ENCODE data around the gene CRYBG3. TPM values are rescaled to one million over a fixed set of nuclear protein-coding genes. Genes with fewer than 3 reads are reported as not detected.

The CRYBG3 gene
- total RNA-seq, 2 donors from 2014 or later, result 15.7 to 22.2 TPM

GRCh38 chr3:97960993-97961766 is 139.4 kb downstream of the CRYBG3 start:
- Histone ChIP-seq H3K4me1 (no peaks in the 10 kb centered on the region), H3K9ac (ENCODE audit: low read depth in 2 of 2, low read length in 2 of 2) (no peak overlapping the region), H3K27ac (no peak overlapping the region), H3K9me3 (no peaks in the 10 kb centered on the region), H3K27me3 (no peaks in the 10 kb centered on the region), H3K36me3 (no peaks in the 10 kb centered on the region), H3K4me3 (no peak overlapping the region)
- TF ChIP-seq, protein P1, sequence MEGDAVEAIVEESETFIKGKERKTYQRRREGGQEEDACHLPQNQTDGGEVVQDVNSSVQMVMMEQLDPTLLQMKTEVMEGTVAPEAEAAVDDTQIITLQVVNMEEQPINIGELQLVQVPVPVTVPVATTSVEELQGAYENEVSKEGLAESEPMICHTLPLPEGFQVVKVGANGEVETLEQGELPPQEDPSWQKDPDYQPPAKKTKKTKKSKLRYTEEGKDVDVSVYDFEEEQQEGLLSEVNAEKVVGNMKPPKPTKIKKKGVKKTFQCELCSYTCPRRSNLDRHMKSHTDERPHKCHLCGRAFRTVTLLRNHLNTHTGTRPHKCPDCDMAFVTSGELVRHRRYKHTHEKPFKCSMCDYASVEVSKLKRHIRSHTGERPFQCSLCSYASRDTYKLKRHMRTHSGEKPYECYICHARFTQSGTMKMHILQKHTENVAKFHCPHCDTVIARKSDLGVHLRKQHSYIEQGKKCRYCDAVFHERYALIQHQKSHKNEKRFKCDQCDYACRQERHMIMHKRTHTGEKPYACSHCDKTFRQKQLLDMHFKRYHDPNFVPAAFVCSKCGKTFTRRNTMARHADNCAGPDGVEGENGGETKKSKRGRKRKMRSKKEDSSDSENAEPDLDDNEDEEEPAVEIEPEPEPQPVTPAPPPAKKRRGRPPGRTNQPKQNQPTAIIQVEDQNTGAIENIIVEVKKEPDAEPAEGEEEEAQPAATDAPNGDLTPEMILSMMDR (IDR thresholded peaks at IDR 0.05), result no peak
- intact Hi-C loops (cut with DNase I), result no loop called here
- no peak for DNase-seq

DNA sequence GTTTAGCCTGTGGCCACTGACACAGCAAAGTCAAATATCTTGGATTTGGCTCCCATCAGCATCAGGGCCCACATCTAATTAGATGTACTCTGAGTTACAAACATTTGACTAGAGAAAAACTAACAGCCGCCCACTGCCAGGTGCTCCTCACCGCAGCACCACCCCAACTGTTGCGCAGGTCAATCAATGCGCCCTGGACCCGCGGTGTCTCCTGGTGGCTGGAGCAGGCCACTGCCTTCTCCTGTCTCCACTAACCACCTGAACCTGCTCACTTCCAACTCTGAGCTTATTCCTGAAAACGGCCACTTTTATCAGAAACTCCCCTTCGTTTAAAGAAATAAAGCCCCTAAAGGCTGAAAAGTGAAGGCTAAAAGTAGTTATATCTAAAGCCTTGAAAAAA is 146.2 kb downstream of the CRYBG3 start:
- no peaks in the 10 kb centered on the region for H3K36me3 ChIP-seq
- H3K9me3 ChIP-seq, result no peaks in the 10 kb centered on the region
- intact Hi-C loops (cut with DNase I), result no loop called here
- TF ChIP-seq, protein P1 (IDR thresholded peaks at IDR 0.05), result no peak
- no peaks in the 10 kb centered on the region for H3K27me3 ChIP-seq
- H3K27ac ChIP-seq, result no peak overlapping the region
- no peak for DNase-seq
- H3K9ac ChIP-seq (ENCODE audit: low read depth in 2 of 2, low read length in 2 of 2), result no peak overlapping the region
- H3K4me3 ChIP-seq, result no peak overlapping the region
- peaks cover 4% of the 10 kb centered on the region for H3K4me1 ChIP-seq

GRCh38 chr3:97968376-97968775 is 146.6 kb downstream of the CRYBG3 start:
- Histone ChIP-seq H3K4me1 (peaks cover 4% of the 10 kb centered on the region), H3K9me3 (no peaks in the 10 kb centered on the region), H3K27me3 (no peaks in the 10 kb centered on the region), H3K27ac (no peak overlapping the region), H3K9ac (ENCODE audit: low read depth in 2 of 2, low read length in 2 of 2) (no peak overlapping the region), H3K4me3 (no peak overlapping the region), H3K36me3 (no peaks in the 10 kb centered on the region)
- intact Hi-C loops (cut with DNase I), result no loop called here
- TF ChIP-seq, protein P1 (IDR thresholded peaks at IDR 0.05), result no peak
- DNase-seq, result no peak

- Histone ChIP-seq H3K27ac (no peak overlapping the region), H3K36me3 (no peaks in the 10 kb centered on the region), H3K27me3 (no peaks in the 10 kb centered on the region), H3K9ac (ENCODE audit: low read depth in 2 of 2, low read length in 2 of 2) (no peak overlapping the region), H3K4me3 (no peak overlapping the region), H3K9me3 (no peaks in the 10 kb centered on the region), H3K4me1 (peaks cover 4% of the 10 kb centered on the region)
- TF ChIP-seq, protein P1 (IDR thresholded peaks at IDR 0.05), result no peak
- no peak for DNase-seq
- intact Hi-C loops (cut with DNase I), result no loop called here
Observed at GRCh38 chr3:97969541-97969940, 147.7 kb downstream of the CRYBG3 start.

GRCh38 chr3:97970156-97970555 is 148.3 kb downstream of the CRYBG3 start:
- TF ChIP-seq, protein P1 (IDR thresholded peaks at IDR 0.05), result no peak
- Histone ChIP-seq H3K4me3 (no peak overlapping the region), H3K27ac (no peak overlapping the region), H3K4me1 (peaks cover 4% of the 10 kb centered on the region), H3K9me3 (no peaks in the 10 kb centered on the region), H3K9ac (ENCODE audit: low read depth in 2 of 2, low read length in 2 of 2) (no peak overlapping the region), H3K36me3 (no peaks in the 10 kb centered on the region), H3K27me3 (no peaks in the 10 kb centered on the region)
- DNase-seq, result no peak
- intact Hi-C loops (cut with DNase I), result loop anchor here (10.0 kb wide), 1 partner anchor 145 kb away; the partner anchor contains the start of gene CRYBG3

All from colonic mucosa (tissue), 4 donors.